Activated CD8-positive, alpha-beta T cell treated with anti-CD3 and anti-CD28 coated beads for 36 hours (primary cell): ENCODE results near the gene LAMB1. TPM values are rescaled to one million over a fixed set of nuclear protein-coding genes. Genes with fewer than 3 reads are reported as not detected.

Experiments used
- ATAC-seq: fragments of 200-7000 bp; cut with Tn5 transposase; one replicate; pipeline ENCODE4 v1.10.0; 2021; ENCODE audit warnings: mild to moderate bottlenecking, moderate library complexity
- CTCF ChIA-PET: fragments of 350-600 bp; sonication (Branson Sonifier 250); formaldehyde crosslinking; loops from one replicate; lab custom pipeline; 2021; ENCODE audit warnings: antibody characterized with exemption; lab: Charles Lee
- POLR2A ChIA-PET: fragments of 350-600 bp; sonication (Branson Sonifier 250); formaldehyde crosslinking; loops from one replicate; lab custom pipeline; 2021; ENCODE audit warnings: antibody characterized with exemption; lab: Charles Lee
- DNase-seq: peaks from one replicate; pipeline ENCODE4 v3.0.0-alpha.2; 2020
- H3K27ac Mint-ChIP-seq: one replicate; pipeline ENCODE4 v1.8.0; 2021; ENCODE audit warnings: mild to moderate bottlenecking, mixed read lengths
- H3K27me3 Mint-ChIP-seq: one replicate; pipeline ENCODE4 v1.8.0; 2021; ENCODE audit warnings: mixed read lengths
- H3K36me3 Mint-ChIP-seq: one replicate; pipeline ENCODE4 v1.8.0; 2021; ENCODE audit warnings: low read depth, mixed read lengths
- H3K4me1 Mint-ChIP-seq: one replicate; pipeline ENCODE4 v1.8.0; 2021; ENCODE audit warnings: low read depth, mixed read lengths
- H3K4me3 Mint-ChIP-seq: one replicate; pipeline ENCODE4 v1.8.0; 2021; ENCODE audit warnings: mild to moderate bottlenecking, moderate library complexity, mixed read lengths
- H3K9me3 Mint-ChIP-seq: one replicate; pipeline ENCODE4 v1.8.0; 2021; ENCODE audit warnings: mixed read lengths
- intact Hi-C: fragments of 100-400 bp; cut with micrococcal nuclease; formaldehyde crosslinking; loops from one replicate; pipeline ENCODE4 v1.10.0; 2022
- total RNA-seq, 2 experiments: library from RNA; stranded (reverse); gene quantifications; one replicate each; pipeline ENCODE4 v1.2.3, GENCODE V29; 2021
- TF ChIP-seq, protein P1 (sequence below): fragments of 200-600 bp; IDR thresholded peaks from one replicate; pipeline ENCODE4 v1.8.0; 2022; ENCODE audit warnings: antibody characterized with exemption, mild to moderate bottlenecking

The LAMB1 gene
- total RNA-seq, 2 experiments from 2014 or later: 0.20 to 0.36 TPM

DNA sequence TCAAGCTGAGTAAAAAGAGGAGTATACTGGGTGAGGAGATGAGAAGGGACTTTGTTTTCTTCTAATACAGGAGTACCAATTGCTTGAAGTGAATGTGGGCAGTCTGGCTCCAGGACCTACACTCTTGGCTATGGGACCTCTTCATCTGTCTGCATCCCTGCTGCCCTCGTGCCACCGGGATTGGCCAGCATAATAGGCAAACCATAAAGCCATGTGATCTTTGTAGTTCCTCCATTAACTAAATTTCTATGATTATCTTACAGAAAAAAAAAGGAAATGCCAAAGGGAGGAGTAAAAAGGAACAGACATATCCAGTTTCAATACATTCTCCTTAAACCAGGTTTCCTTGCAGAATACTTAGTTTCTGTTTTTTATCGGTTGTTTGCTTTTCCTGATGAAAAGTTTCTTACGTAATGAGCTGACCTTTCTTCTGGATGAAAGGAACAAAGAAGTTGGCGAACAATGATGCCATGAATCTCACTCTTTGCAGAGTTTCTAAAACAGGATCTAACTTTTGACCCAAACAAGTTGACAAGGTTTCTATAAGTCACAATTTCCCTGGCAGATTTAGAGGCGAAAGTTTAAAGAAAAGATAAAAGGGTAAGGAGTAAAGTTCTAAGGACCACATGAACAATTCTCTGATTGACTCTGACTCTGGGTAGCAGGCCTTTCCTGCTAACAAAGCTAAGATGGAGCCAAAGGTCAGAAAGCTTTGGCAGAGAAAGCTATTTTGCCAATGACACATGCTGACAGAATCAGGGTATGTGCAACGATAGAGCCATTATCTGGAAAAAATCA lies 54.1 kb downstream of the LAMB1 start:
- Mint-ChIP-seq H3K4me1 (no peaks in the 10 kb centered on the region), H3K4me3 (no peak overlapping the region), H3K27me3 (peaks cover 2% of the 10 kb centered on the region), H3K9me3 (no peaks in the 10 kb centered on the region), H3K36me3 (no peaks in the 10 kb centered on the region), H3K27ac (no peak overlapping the region)
- no peak for ATAC-seq
- ChIA-PET CTCF (no interaction called here), POLR2A (interaction anchor here (0.7 kb wide), 1 partner anchor 712 kb away, joined by 3 read pairs; no protein-coding TSS in a partner anchor)
- TF ChIP-seq, protein P1, sequence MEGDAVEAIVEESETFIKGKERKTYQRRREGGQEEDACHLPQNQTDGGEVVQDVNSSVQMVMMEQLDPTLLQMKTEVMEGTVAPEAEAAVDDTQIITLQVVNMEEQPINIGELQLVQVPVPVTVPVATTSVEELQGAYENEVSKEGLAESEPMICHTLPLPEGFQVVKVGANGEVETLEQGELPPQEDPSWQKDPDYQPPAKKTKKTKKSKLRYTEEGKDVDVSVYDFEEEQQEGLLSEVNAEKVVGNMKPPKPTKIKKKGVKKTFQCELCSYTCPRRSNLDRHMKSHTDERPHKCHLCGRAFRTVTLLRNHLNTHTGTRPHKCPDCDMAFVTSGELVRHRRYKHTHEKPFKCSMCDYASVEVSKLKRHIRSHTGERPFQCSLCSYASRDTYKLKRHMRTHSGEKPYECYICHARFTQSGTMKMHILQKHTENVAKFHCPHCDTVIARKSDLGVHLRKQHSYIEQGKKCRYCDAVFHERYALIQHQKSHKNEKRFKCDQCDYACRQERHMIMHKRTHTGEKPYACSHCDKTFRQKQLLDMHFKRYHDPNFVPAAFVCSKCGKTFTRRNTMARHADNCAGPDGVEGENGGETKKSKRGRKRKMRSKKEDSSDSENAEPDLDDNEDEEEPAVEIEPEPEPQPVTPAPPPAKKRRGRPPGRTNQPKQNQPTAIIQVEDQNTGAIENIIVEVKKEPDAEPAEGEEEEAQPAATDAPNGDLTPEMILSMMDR: no peak
- no peak for DNase-seq
- intact Hi-C loops: no loop called here

DNA sequence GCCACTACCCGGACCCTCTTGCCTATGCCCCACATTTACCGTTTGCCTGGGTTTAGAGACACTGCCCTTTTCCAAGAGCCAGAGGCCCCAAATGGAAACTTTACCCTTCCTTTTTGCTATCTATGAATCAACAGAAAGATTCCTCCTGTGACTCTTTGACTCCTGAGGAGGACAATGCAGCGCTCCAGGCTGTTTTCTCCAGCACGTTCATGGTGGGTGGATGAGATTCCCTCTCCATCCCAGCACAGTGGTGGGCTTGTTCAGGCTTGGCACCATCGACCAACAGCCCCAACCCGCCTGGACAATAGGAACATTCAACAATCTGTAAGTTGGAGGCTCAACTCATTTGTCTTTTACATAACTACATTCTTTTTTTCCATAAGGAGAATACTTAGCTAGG lies 56.1 kb downstream of the LAMB1 start:
- no peaks in the 10 kb centered on the region for H3K4me1 Mint-ChIP-seq
- POLR2A ChIA-PET: no interaction called here
- H3K9me3 Mint-ChIP-seq: no peaks in the 10 kb centered on the region
- H3K4me3 Mint-ChIP-seq: no peak overlapping the region
- H3K27ac Mint-ChIP-seq: no peak overlapping the region
- no peaks in the 10 kb centered on the region for H3K36me3 Mint-ChIP-seq
- intact Hi-C loops: no loop called here
- DNase-seq (no peak), ATAC-seq (no peak)
- TF ChIP-seq, protein P1: no peak
- CTCF ChIA-PET: interaction anchor here (0.7 to 0.8 kb wide), 2 partner anchors 13 to 70 kb away, joined by 3 read pairs; no protein-coding TSS in a partner anchor
- H3K27me3 Mint-ChIP-seq: no peaks in the 10 kb centered on the region

DNA sequence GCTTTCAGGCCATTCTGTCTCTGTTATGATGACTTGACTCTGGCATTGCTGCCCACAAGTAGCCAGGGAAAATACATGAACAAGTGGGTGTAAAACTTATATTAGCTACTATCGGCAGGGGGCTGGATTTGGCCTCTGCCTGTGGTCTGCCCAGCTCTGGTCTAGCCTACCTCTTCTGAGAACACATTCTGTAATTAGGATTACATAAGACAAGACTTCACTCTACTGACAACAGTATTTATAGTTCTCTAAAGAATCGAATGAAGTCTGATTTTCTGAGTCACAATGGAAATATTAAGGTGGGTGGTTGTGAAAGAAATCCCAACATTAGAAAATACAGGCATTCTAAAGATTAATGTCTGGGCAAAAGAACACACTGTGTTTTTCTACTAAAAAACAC lies 56.5 kb downstream of the LAMB1 start:
- H3K36me3 Mint-ChIP-seq: no peaks in the 10 kb centered on the region
- no peak overlapping the region for H3K27ac Mint-ChIP-seq
- H3K4me1 Mint-ChIP-seq: no peaks in the 10 kb centered on the region
- CTCF ChIA-PET: no interaction called here
- intact Hi-C loops: no loop called here
- TF ChIP-seq, protein P1: no peak
- DNase-seq: no peak
- no peak for ATAC-seq
- H3K4me3 Mint-ChIP-seq: no peak overlapping the region
- POLR2A ChIA-PET: no interaction called here
- H3K9me3 Mint-ChIP-seq: no peaks in the 10 kb centered on the region
- no peaks in the 10 kb centered on the region for H3K27me3 Mint-ChIP-seq

DNA sequence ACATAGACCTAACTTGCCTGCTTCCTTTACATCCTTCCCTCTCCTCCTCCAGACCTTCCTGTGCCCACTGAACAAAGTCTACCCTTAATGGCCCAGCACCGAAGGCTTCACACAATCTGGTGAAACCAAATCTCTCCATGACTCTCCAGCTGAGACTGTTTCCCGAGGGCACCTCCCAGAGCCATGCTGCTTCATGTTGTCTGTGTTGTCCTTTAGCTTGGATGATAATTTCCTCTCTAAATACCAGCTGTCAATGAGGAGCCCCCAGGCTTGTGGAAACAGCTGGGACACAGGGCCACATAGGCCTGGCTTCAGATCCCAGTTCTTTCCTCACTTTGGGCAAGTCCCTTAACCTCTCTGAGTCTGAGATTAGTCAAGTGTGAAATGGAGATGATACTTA lies 57.6 kb downstream of the LAMB1 start:
- H3K9me3 Mint-ChIP-seq: no peaks in the 10 kb centered on the region
- ATAC-seq: no peak
- no peaks in the 10 kb centered on the region for H3K4me1 Mint-ChIP-seq
- no peak overlapping the region for H3K4me3 Mint-ChIP-seq
- intact Hi-C loops: no loop called here
- TF ChIP-seq, protein P1: no peak
- CTCF ChIA-PET: no interaction called here
- no peak for DNase-seq
- no peaks in the 10 kb centered on the region for H3K27me3 Mint-ChIP-seq
- no peaks in the 10 kb centered on the region for H3K36me3 Mint-ChIP-seq
- no peak overlapping the region for H3K27ac Mint-ChIP-seq
- POLR2A ChIA-PET: no interaction called here

DNA sequence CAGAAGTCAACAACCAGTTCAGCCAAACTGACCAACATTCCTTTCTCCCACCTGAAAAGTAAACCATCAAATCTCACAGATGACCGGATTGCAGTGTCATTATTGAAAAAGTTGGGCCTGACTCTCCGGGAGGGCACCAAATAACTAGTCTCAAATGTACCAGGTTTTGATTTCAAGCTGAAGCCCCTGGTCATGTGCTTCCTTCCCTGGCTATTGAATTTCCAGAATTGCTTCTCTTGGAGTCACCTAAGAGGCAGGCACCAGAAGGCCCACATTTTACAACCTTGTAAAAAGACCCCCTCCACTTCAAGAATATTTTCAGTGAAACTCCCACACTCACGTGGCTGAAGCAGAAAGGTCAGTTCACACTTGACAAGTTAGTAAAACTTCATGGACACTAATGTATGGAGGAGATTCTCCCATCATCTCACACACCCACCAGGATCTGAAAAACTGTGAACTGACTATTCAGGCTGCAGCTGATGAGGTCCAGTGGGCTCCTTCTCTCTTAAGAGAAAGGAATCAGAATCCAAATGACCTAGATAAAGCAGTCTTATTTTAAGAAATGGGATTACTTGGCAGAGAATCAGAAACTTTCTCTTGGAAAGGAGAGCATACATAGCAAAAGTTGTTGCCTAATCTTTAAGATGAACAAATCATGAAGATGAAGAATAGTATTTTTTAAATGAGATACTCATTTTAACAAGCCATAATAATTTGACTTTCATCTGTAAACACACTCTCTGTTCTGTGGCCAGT lies 58.4 kb downstream of the LAMB1 start:
- no peaks in the 10 kb centered on the region for H3K9me3 Mint-ChIP-seq
- no peak overlapping the region for H3K4me3 Mint-ChIP-seq
- ChIA-PET POLR2A (interaction anchor here (0.7 kb wide), 1 partner anchor 11 kb away, joined by 3 read pairs; no protein-coding TSS in a partner anchor), CTCF (no interaction called here)
- DNase-seq (no peak), ATAC-seq (no peak)
- peaks cover under 1% of the 10 kb centered on the region for H3K36me3 Mint-ChIP-seq
- TF ChIP-seq, protein P1: no peak
- H3K27me3 Mint-ChIP-seq: no peaks in the 10 kb centered on the region
- intact Hi-C loops: no loop called here
- H3K27ac Mint-ChIP-seq: no peak overlapping the region
- no peaks in the 10 kb centered on the region for H3K4me1 Mint-ChIP-seq
